ENCODE data around the gene SP4.
"Not testable (repeated sequence)": the region's sequence is repeated elsewhere in the genome, so short reads cannot be mapped to it uniquely, and the experiment has no call there.

DNA sequence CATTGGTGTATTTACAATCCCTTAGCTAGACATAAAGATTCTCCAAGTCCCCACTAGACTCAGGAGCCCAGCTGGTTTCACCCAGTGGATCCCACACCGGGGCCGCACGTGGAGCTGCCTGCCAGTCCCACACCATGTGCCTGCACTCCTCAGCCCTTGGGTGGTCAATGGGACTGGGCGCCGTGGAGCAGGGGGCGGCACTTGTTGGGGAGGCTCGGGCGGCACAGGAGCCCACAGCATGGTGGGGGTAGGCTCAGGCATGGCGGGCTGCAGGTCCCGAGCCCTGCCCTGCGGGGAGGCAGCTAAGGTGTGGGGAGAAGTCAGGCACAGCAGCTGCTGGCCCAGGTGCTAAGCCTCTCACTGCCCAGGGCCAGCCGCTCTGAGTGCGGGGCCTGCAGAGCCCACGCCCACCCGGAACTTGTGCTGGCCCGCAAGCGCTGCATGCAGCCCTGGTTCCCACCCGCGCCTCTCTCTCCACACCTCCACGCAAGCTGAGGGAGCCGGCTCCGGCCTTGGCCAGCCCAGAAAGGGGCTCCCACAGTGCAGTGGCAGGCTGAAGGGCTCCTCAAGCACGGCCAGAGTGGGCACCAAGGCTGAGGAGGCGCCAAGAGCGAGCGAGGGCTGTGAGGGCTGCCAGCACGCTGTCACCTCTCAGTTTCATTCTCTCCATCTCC, 108.7 kb downstream of the SP4 start:
- not testable (repeated sequence) for TF ChIP-seq CTCF (conservative IDR thresholded peaks at IDR 0.05; ENCODE audit: low read depth, low read length); ELK1 (IDR thresholded peaks at IDR 0.05; ENCODE audit: borderline replicate concordance, low read depth, low read length)
